IPS-20b (cell line): ENCODE data around the gene PTPRF.

Experiments used
- H3K27ac ChIP-seq: one replicate; pipeline ENCODE4 v1.5.1; 2013; ENCODE audit warnings: low read length
- H3K27me3 ChIP-seq: 2 replicates; pipeline ENCODE4 v1.6.1; 2013; ENCODE audit warnings: mild to moderate bottlenecking, low read length, inconsistent platforms; ENCODE audit not compliant: insufficient read depth
- H3K36me3 ChIP-seq: 2 replicates; pipeline ENCODE4 v1.6.1; 2013; ENCODE audit warnings: low read depth, mild to moderate bottlenecking, inconsistent platforms, low read length, moderate library complexity; ENCODE audit not compliant: insufficient read depth
- H3K4me1 ChIP-seq: 2 replicates; pipeline ENCODE4 v1.6.1; 2013; ENCODE audit warnings: mild to moderate bottlenecking, control low read depth, inconsistent platforms, low read length, moderate library complexity; ENCODE audit not compliant: insufficient read depth
- H3K4me3 ChIP-seq: 2 replicates; pipeline ENCODE4 v1.5.1; 2013; ENCODE audit warnings: mild to moderate bottlenecking, low read length, inconsistent platforms
- H3K9ac ChIP-seq: 2 replicates; pipeline ENCODE4 v1.6.1; 2013; ENCODE audit warnings: low read depth, mild to moderate bottlenecking, inconsistent platforms, low read length, moderate library complexity
- H3K9me3 ChIP-seq: 2 replicates; pipeline ENCODE4 v1.6.1; 2013; ENCODE audit warnings: mild to moderate bottlenecking, low read depth, low read length, inconsistent platforms; ENCODE audit not compliant: insufficient read depth

Gene PTPRF

GRCh38 chr1:43518935-43519686 lies 11.6 kb upstream of the PTPRF start:
- no peak overlapping the region for H3K4me3 ChIP-seq

DNA sequence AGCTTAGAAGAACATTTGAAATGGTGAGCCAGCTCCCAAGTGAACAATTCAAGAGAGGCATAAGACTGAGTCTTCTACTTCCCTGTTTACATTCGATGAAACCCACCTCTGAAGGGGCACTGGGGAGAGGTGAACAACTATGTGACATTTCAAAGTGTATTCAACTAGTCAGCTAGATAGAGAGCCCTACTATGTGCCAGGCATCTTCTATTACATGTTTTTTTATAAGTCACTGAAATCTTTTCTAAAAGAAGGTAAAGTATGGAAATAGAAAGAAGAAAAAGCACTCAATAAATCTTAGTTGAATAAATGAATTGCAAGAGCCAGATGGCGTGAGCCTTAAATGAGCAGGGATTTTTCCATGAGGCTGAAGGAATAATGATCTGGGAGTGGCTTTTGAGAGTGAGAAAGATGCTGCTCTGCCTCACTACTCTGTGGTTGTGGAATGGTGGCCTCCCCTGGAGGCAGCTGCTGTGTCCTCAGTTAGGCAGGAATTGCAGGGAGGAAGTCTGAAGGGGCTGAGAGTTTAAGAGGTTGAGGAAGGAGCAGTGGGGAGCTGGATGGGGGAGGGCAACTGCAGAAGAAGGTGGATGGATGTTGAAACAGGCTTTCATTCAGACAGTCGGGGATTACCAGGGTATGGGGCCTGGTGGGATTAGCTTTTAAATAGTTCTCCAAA lies 10.4 kb upstream of the PTPRF start:
- no peaks in the 10 kb centered on the region for H3K9me3 ChIP-seq
- no peak overlapping the region for H3K9ac ChIP-seq
- no peaks in the 10 kb centered on the region for H3K36me3 ChIP-seq
- H3K27me3 ChIP-seq: peaks cover 4% of the 10 kb centered on the region; the same call in 1 of the 2 replicates
- no peak overlapping the region for H3K4me3 ChIP-seq
- no peaks in the 10 kb centered on the region for H3K4me1 ChIP-seq
- no peak overlapping the region for H3K27ac ChIP-seq

More at GRCh38 chr1:43518935-43519686, 11.6 kb upstream of the PTPRF start:
- Histone ChIP-seq H3K27me3 (peaks cover 4% of the 10 kb centered on the region; the same call in 1 of the 2 replicates), H3K9ac (no peak overlapping the region), H3K36me3 (no peaks in the 10 kb centered on the region), H3K9me3 (no peaks in the 10 kb centered on the region), H3K27ac (no peak overlapping the region), H3K4me1 (0 out of 2 replicates have a peak, but pooled peaks cover 5% of the 10 kb centered on the region)

- Histone ChIP-seq H3K27ac (no peak overlapping the region), H3K36me3 (no peaks in the 10 kb centered on the region), H3K4me3 (no peak overlapping the region), H3K27me3 (peaks cover 4% of the 10 kb centered on the region; the same call in 1 of the 2 replicates), H3K9me3 (no peaks in the 10 kb centered on the region), H3K9ac (no peak overlapping the region), H3K4me1 (no peaks in the 10 kb centered on the region)
Observed at GRCh38 chr1:43521078-43521477, 9.6 kb upstream of the PTPRF start.

GRCh38 chr1:43521756-43522155 lies 8.9 kb upstream of the PTPRF start:
- Histone ChIP-seq H3K36me3 (no peaks in the 10 kb centered on the region), H3K4me3 (no peak overlapping the region), H3K27ac (no peak overlapping the region), H3K9ac (no peak overlapping the region), H3K4me1 (no peaks in the 10 kb centered on the region), H3K9me3 (no peaks in the 10 kb centered on the region), H3K27me3 (peaks cover 4% of the 10 kb centered on the region; the same call in 1 of the 2 replicates)

GRCh38 chr1:43522431-43522775 lies 8.3 kb upstream of the PTPRF start:
- Histone ChIP-seq H3K9ac (no peak overlapping the region), H3K4me1 (no peaks in the 10 kb centered on the region), H3K36me3 (no peaks in the 10 kb centered on the region), H3K9me3 (no peaks in the 10 kb centered on the region), H3K27ac (no peak overlapping the region), H3K4me3 (no peak overlapping the region), H3K27me3 (peaks cover 4% of the 10 kb centered on the region; the same call in 1 of the 2 replicates)

DNA sequence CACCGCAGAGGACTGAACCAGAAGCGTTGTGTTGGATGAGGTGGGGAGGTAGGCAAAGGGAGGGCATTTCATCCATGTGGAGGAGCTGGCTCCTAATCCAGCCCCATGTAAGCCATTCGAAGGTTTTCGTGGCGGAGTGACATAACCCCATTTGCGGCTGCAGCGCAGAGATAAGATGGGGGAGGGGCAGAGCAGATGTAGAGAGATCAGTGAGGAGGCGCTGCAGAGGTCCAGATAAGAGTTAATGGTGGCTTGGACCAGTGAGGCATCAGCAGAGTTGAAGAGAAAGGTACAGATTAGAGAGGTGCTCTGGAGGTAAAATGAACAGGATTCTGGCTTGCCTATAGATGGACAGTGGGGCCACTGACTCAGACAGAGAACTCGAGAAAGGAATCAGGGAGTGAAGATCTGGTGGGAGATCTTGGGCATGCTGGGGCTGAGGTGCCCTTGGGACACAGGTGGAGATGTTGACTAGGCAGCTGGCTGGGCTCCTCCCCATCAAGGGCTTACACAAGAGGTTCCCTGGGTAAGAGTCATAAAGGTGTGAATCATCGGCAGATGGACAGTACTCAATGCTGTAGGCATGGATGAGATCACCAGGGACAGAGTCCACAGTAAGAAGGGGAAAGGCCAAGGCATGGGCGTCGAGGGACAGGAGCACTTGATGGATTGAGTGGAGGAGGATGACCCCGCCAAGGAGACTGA lies 7.8 kb upstream of the PTPRF start:
- Histone ChIP-seq H3K36me3 (no peaks in the 10 kb centered on the region), H3K9me3 (no peaks in the 10 kb centered on the region), H3K9ac (no peak overlapping the region), H3K27me3 (peaks cover 4% of the 10 kb centered on the region; the same call in 1 of the 2 replicates), H3K4me3 (no peak overlapping the region), H3K27ac (no peak overlapping the region), H3K4me1 (no peaks in the 10 kb centered on the region)

- Histone ChIP-seq H3K27me3 (peaks cover 9% of the 10 kb centered on the region), H3K27ac (no peak overlapping the region), H3K36me3 (no peaks in the 10 kb centered on the region), H3K4me3 (no peak overlapping the region), H3K9ac (no peak overlapping the region), H3K9me3 (no peaks in the 10 kb centered on the region), H3K4me1 (peaks cover 6% of the 10 kb centered on the region)
Observed at GRCh38 chr1:43524804-43525203, 5.9 kb upstream of the PTPRF start.

DNA sequence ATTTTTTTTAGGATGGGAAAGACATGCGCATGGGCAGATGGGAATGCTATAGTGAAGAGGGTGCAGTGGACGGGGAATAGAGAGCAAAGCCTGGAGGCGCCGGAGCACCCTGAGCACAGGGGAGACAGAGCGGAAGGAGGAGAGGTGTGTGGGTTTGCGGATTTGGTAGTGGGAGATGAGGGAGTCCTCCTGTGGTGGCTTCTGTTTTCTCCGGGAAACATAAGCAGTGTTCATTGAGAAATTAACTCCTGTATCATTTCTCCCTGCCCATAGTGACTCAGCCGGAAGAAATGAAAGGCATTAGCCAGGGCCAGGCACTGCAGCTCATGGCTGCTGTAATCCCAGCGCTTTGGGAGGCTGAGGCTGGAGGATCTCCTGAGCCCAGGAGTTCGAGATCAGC lies 4.7 kb upstream of the PTPRF start:
- Histone ChIP-seq H3K4me1 (peaks cover 13% of the 10 kb centered on the region), H3K27ac (no peak overlapping the region)

GRCh38 chr1:43527111-43527878 lies 3.4 kb upstream of the PTPRF start:
- H3K4me1 ChIP-seq: peaks cover 13% of the 10 kb centered on the region
- peaks cover 17% of the 10 kb centered on the region for H3K27me3 ChIP-seq
- H3K9ac ChIP-seq: no peak overlapping the region
- no peak overlapping the region for H3K27ac ChIP-seq
- no peaks in the 10 kb centered on the region for H3K36me3 ChIP-seq
- H3K9me3 ChIP-seq: no peaks in the 10 kb centered on the region
- H3K4me3 ChIP-seq: no peak overlapping the region

More for the DNA sequence above, 4.7 kb upstream of the PTPRF start:
- no peaks in the 10 kb centered on the region for H3K9me3 ChIP-seq
- H3K9ac ChIP-seq: no peak overlapping the region
- no peak overlapping the region for H3K4me3 ChIP-seq
- no peaks in the 10 kb centered on the region for H3K36me3 ChIP-seq
- peaks cover 16% of the 10 kb centered on the region for H3K27me3 ChIP-seq

DNA sequence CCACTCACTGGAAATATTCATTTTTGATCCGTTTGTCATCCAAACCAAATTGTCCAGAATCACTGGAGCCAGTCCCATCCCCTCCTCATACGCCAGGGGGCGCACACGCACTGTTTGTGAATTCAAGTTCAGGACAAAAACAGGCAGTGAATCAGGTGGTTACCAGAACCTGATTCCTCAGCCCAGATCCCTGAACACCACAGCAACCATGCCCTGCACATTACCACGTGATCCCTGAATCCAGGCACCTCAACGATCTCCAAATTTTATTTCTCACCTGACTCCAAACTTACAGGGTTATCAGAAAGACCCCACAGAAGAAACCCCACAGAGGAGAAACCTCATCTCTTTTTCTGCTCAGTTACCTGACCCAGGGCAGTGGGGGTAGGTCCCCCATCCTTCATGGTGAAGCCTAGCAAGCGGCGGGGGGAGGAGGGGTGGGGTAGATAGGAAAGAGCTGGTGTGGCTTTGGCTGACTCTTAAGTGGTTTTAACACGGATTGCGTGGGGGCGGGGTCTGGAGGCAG lies 1.4 kb upstream of the PTPRF start:
- Histone ChIP-seq H3K27ac (no peak overlapping the region), H3K4me1 (peaks cover 32% of the 10 kb centered on the region), H3K9ac (peak overlapping the region; percentile 45; the same call in 1 of the 2 replicates), H3K27me3 (peaks cover 27% of the 10 kb centered on the region), H3K4me3 (peak overlapping the region; percentile 51; the same call in 1 of the 2 replicates), H3K9me3 (no peaks in the 10 kb centered on the region), H3K36me3 (no peaks in the 10 kb centered on the region)
